HG03045 (cell line): Measurements from ENCODE around the gene MSMP.

Source experiments
- ATAC-seq: cut with Tn5 transposase; IDR thresholded peaks from one replicate; pipeline ENCODE4 v1.9.1; 2021; ENCODE audit warnings: mild to moderate bottlenecking, moderate library complexity; ENCODE audit not compliant: unreplicated experiment

MSMP gene

GRCh38 chr9:35754264-35754663, at the start of gene MSMP:
TSS of gene MSMP (minus strand) at chr9:35754276. CDS start at chr9:35754129, 147 bp downstream.
- ATAC-seq: no peak

GRCh38 chr9:35801328-35802128, 47.5 kb upstream of the MSMP start:
- ATAC-seq: no peak

- no peak for ATAC-seq
These were observed 46.5 kb upstream of the MSMP start for GRCh38 chr9:35800530-35800929.

GRCh38 chr9:35798658-35799374, 44.7 kb upstream of the MSMP start:
- no peak for ATAC-seq

GRCh38 chr9:35797311-35798109, 43.4 kb upstream of the MSMP start:
- ATAC-seq: no peak

GRCh38 chr9:35795695-35796094, 41.6 kb upstream of the MSMP start:
- no peak for ATAC-seq

- no peak for ATAC-seq
These were observed 39.4 kb upstream of the MSMP start for GRCh38 chr9:35793461-35793860.

GRCh38 chr9:35792826-35793225, 38.8 kb upstream of the MSMP start:
- no peak for ATAC-seq

- no peak for ATAC-seq
These were observed 38.1 kb upstream of the MSMP start for GRCh38 chr9:35792024-35792813.

- ATAC-seq: no peak
These were observed 37.3 kb upstream of the MSMP start, which contains the start of gene NPR2 for GRCh38 chr9:35791297-35791921. TSS of gene NPR2 (plus strand) at chr9:35791591. CDS start at chr9:35792409, 818 bp downstream.

- ATAC-seq: no peak
These were observed 36.6 kb upstream of the MSMP start for GRCh38 chr9:35790385-35791296.

GRCh38 chr9:35790025-35790384, 35.9 kb upstream of the MSMP start:
- ATAC-seq: no peak

GRCh38 chr9:35789541-35789940, 35.5 kb upstream of the MSMP start:
- no peak for ATAC-seq

GRCh38 chr9:35783418-35783817, 29.3 kb upstream of the MSMP start:
- ATAC-seq: no peak

- ATAC-seq: no peak
These were observed 27.0 kb upstream of the MSMP start for GRCh38 chr9:35781066-35781465.

- ATAC-seq: no peak
These were observed 24.4 kb upstream of the MSMP start for GRCh38 chr9:35778496-35778895.

GRCh38 chr9:35776018-35776417, 21.9 kb upstream of the MSMP start:
- no peak for ATAC-seq

GRCh38 chr9:35774907-35775635, 21.0 kb upstream of the MSMP start:
- ATAC-seq: no peak
